Right atrium auricular region (tissue), 2 donors: ENCODE data around the gene PRKCA. TPM values are rescaled to one million over a fixed set of nuclear protein-coding genes. Genes with fewer than 3 reads are reported as not detected.

ENCODE experiments used
- DNase-seq: peaks from one replicate; pipeline ENCODE4 v3.0.0-alpha.2; 2019; ENCODE audit warnings: low spot score
- H3K27ac ChIP-seq, 2 donors: fragments of 200-600 bp; sonication (generic); 1 replicate in 1 of 2; 2 replicates in 1 of 2; pipeline ENCODE4 v1.5.1; 2016 to 2019
- H3K27me3 ChIP-seq, 2 donors: fragments of 200-600 bp; sonication (generic); one replicate each; pipeline versions ENCODE4 v1.5.1 to v1.6.0; 2017 to 2019
- H3K36me3 ChIP-seq: fragments of 200-600 bp; sonication (generic); one replicate; pipeline ENCODE4 v1.5.1; 2016
- H3K4me1 ChIP-seq, 2 donors: fragments of 200-600 bp; sonication (generic); one replicate each; pipeline versions ENCODE4 v1.5.1 to v1.6.0; 2017 to 2019
- H3K4me3 ChIP-seq, 2 donors: fragments of 200-600 bp; sonication (generic); 1 replicate in 1 of 2; 2 replicates in 1 of 2; pipeline ENCODE4 v1.5.1; 2017 to 2019; ENCODE audit warnings: mild to moderate bottlenecking in 1 of 2, moderate library complexity in 1 of 2
- H3K9me3 ChIP-seq, 2 donors: fragments of 200-600 bp; sonication (generic); one replicate each; pipeline ENCODE4 v1.5.1; 2019
- CTCF ChIP-seq, 2 donors: fragments of 200-600 bp; sonication (generic); IDR thresholded peaks; one replicate each; pipeline ENCODE4 v1.5.1; 2019; ENCODE audit warnings: antibody characterized with exemption in 2 of 2
- total RNA-seq, 2 donors: library from RNA; depleted of rRNA; stranded (reverse); fragments of >200 nt; gene quantifications; one replicate each; pipeline ENCODE4 v1.1.0, GENCODE V29; 2016

Gene PRKCA
- total RNA-seq, 2 donors from 2014 or later: 6.4 to 6.6 TPM

GRCh38 chr17:66580184-66580955 is 278.0 kb downstream of the PRKCA start:
- TF ChIP-seq CTCF (IDR thresholded peaks at IDR 0.05): no peak
- peak overlapping the region; percentile 7 to 9 for H3K27ac ChIP-seq
- no peak for DNase-seq
- H3K27me3 ChIP-seq: no peaks in the 10 kb centered on the region
- H3K36me3 ChIP-seq: no peaks in the 10 kb centered on the region
- H3K4me1 ChIP-seq: peaks cover 0 to 18% of the 10 kb centered on the region in 2 donors
- no peak overlapping the region for H3K4me3 ChIP-seq
- no peaks in the 10 kb centered on the region for H3K9me3 ChIP-seq

GRCh38 chr17:66580956-66581391 is 278.6 kb downstream of the PRKCA start:
- H3K27ac ChIP-seq: no peak overlapping the region
- TF ChIP-seq CTCF (IDR thresholded peaks at IDR 0.05): no peak

GRCh38 chr17:66582373-66583111 is 280.1 kb downstream of the PRKCA start:
- H3K36me3 ChIP-seq: no peaks in the 10 kb centered on the region
- peaks cover 0 to 18% of the 10 kb centered on the region in 2 donors for H3K4me1 ChIP-seq
- no peaks in the 10 kb centered on the region for H3K9me3 ChIP-seq
- TF ChIP-seq CTCF (IDR thresholded peaks at IDR 0.05): no peak
- H3K27me3 ChIP-seq: no peaks in the 10 kb centered on the region
- no peak overlapping the region for H3K27ac ChIP-seq
- H3K4me3 ChIP-seq: no peak overlapping the region
- DNase-seq: no peak

More at GRCh38 chr17:66580956-66581391, 278.6 kb downstream of the PRKCA start:
- H3K4me1 ChIP-seq: peaks cover 0 to 18% of the 10 kb centered on the region in 2 donors
- no peaks in the 10 kb centered on the region for H3K27me3 ChIP-seq
- no peak overlapping the region for H3K4me3 ChIP-seq
- H3K36me3 ChIP-seq: no peaks in the 10 kb centered on the region
- DNase-seq: no peak
- H3K9me3 ChIP-seq: no peaks in the 10 kb centered on the region

GRCh38 chr17:66583112-66583748 is 280.8 kb downstream of the PRKCA start:
- Histone ChIP-seq H3K9me3 (no peaks in the 10 kb centered on the region), H3K4me3 (no peak overlapping the region), H3K27me3 (no peaks in the 10 kb centered on the region), H3K36me3 (no peaks in the 10 kb centered on the region), H3K4me1 (peaks cover 0 to 18% of the 10 kb centered on the region in 2 donors), H3K27ac (no peak overlapping the region)
- no peak for DNase-seq
- TF ChIP-seq CTCF (IDR thresholded peaks at IDR 0.05): no peak

- Histone ChIP-seq H3K27ac (no peak overlapping the region), H3K4me3 (no peak overlapping the region), H3K9me3 (no peaks in the 10 kb centered on the region), H3K36me3 (no peaks in the 10 kb centered on the region), H3K4me1 (peaks cover 0 to 12% of the 10 kb centered on the region in 2 donors), H3K27me3 (no peaks in the 10 kb centered on the region)
- DNase-seq: no peak
- TF ChIP-seq CTCF (IDR thresholded peaks at IDR 0.05): no peak
These were observed 282.5 kb downstream of the PRKCA start for GRCh38 chr17:66584927-66585326.
